Neural cell (in vitro differentiated cells): Measurements from ENCODE around the gene SORL1-AS1.

Source experiments
- EZH2 ChIP-seq: fragments of 200-600, 300-800 bp; shearing (Covaris generic), sonication (generic); IDR thresholded peaks from 2 replicates; pipeline ENCODE4 v1.6.1; 2014; ENCODE audit warnings: antibody characterized with exemption, low read length, borderline replicate concordance, mild to moderate bottlenecking; ENCODE audit not compliant: insufficient read depth, poor library complexity, severe bottlenecking
- MXI1 ChIP-seq: fragments of 450-650 bp; conservative IDR thresholded peaks from 2 replicates; pipeline ENCODE4 v1.6.1; 2014; ENCODE audit warnings: antibody characterized with exemption, mild to moderate bottlenecking; ENCODE audit not compliant: poor library complexity, severe bottlenecking
- SMC3 ChIP-seq: fragments of 450-650 bp; conservative IDR thresholded peaks from 2 replicates; pipeline ENCODE4 v1.6.1; 2014; ENCODE audit warnings: antibody characterized with exemption, mild to moderate bottlenecking, moderate library complexity; ENCODE audit not compliant: poor library complexity
- TAF1 ChIP-seq: IDR thresholded peaks from 2 replicates; pipeline ENCODE4 v1.6.1; 2012; ENCODE audit warnings: low read depth
- TF ChIP-seq, protein P1 (sequence below): fragments of 450-650 bp; IDR thresholded peaks from 2 replicates; pipeline ENCODE4 v1.5.1; 2014; ENCODE audit warnings: antibody characterized with exemption, mild to moderate bottlenecking, moderate library complexity; ENCODE audit not compliant: poor library complexity, severe bottlenecking

DNA sequence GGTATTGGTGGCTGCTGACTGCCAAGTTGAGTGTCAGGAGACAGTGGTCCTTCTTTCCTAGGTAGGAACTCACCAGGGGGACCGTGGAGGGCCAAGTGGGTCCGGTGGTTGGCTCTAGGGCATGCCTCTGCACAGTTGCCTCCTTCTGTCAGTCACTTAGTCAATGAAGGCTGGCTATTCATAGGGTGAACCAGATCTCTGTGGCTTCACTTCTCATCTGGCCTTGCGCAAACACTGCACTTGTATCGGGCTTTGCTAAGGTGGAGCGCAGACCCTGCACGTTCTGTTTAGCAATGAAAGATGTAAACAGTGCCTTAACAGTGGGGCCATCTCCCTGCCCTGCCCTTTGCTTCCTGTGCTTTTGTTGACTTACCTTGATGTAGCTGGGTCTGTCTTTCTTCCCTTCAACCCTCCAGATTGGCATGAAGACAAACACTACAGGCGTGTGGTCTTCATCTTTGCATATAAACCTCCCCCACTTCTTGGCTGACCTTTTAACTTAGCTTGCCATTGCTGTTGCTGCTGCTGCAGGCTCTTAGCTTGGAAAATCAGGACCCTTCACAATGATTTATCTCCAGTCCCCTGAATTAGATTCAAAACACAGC lies 6.7 kb upstream of the SORL1-AS1 start:
- TF ChIP-seq, protein P1, sequence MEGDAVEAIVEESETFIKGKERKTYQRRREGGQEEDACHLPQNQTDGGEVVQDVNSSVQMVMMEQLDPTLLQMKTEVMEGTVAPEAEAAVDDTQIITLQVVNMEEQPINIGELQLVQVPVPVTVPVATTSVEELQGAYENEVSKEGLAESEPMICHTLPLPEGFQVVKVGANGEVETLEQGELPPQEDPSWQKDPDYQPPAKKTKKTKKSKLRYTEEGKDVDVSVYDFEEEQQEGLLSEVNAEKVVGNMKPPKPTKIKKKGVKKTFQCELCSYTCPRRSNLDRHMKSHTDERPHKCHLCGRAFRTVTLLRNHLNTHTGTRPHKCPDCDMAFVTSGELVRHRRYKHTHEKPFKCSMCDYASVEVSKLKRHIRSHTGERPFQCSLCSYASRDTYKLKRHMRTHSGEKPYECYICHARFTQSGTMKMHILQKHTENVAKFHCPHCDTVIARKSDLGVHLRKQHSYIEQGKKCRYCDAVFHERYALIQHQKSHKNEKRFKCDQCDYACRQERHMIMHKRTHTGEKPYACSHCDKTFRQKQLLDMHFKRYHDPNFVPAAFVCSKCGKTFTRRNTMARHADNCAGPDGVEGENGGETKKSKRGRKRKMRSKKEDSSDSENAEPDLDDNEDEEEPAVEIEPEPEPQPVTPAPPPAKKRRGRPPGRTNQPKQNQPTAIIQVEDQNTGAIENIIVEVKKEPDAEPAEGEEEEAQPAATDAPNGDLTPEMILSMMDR = no peak
- no peak for TF ChIP-seq MXI1
- TF ChIP-seq SMC3 = no peak
- TF ChIP-seq EZH2 = no peak
- TF ChIP-seq TAF1 = no peak
